NB4 (cell line): ENCODE data around the gene AUTS2.

Source experiments
- DNase-seq: peaks from one replicate; pipeline ENCODE4 v3.0.0; 2010; ENCODE audit warnings: low read depth
- H3K4me3 ChIP-seq: one replicate; pipeline ENCODE4 v1.5.1; 2011; ENCODE audit warnings: mild to moderate bottlenecking, low read depth, low read length, moderate library complexity
- MYC ChIP-seq: IDR thresholded peaks from 2 replicates; pipeline ENCODE4 v1.6.1; 2011; ENCODE audit warnings: low read depth, low read length
- POLR2A ChIP-seq: IDR thresholded peaks from 2 replicates; pipeline ENCODE4 v1.6.1; 2011; ENCODE audit warnings: mild to moderate bottlenecking; ENCODE audit not compliant: insufficient read length; ENCODE audit errors: extremely low read depth
- TF ChIP-seq, protein P1 (sequence below): IDR thresholded peaks from 2 replicates; pipeline ENCODE4 v1.6.1; 2011; ENCODE audit warnings: low read depth, low read length
- TF ChIP-seq, protein P2 (sequence below): IDR thresholded peaks from one replicate; pipeline ENCODE4 v1.5.1; 2012; ENCODE audit warnings: low read depth, low read length

Gene AUTS2

DNA sequence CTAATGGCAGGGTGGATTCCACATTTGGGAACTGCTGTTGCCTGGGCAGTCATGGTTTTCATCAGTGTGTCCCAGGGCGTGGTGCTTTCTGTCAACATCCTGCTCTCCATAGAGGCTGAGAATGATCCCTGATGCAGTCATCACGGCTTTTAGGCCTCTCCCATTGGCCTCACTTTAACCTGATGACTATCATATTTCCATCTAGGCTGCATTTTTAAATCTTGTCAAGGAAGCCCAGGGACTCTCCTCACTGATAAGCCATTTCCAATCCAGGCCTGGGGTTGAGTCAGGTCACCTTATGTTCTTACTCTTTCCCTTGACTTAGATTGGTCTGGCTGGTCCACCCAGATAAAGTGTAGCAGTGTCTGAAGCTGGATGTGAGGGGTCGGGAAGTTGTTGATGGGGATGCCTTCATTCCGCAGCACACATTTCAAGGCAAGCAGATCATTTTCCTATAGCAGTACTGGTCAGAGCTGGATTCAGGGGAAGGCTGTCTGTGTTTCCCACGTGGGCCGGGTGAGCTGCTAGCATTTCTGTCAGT lies 177.0 kb downstream of the AUTS2 start:
- TF ChIP-seq, protein P1, sequence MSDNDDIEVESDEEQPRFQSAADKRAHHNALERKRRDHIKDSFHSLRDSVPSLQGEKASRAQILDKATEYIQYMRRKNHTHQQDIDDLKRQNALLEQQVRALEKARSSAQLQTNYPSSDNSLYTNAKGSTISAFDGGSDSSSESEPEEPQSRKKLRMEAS: no peak
- TF ChIP-seq MYC (no peak), POLR2A (no peak)
- TF ChIP-seq, protein P2, sequence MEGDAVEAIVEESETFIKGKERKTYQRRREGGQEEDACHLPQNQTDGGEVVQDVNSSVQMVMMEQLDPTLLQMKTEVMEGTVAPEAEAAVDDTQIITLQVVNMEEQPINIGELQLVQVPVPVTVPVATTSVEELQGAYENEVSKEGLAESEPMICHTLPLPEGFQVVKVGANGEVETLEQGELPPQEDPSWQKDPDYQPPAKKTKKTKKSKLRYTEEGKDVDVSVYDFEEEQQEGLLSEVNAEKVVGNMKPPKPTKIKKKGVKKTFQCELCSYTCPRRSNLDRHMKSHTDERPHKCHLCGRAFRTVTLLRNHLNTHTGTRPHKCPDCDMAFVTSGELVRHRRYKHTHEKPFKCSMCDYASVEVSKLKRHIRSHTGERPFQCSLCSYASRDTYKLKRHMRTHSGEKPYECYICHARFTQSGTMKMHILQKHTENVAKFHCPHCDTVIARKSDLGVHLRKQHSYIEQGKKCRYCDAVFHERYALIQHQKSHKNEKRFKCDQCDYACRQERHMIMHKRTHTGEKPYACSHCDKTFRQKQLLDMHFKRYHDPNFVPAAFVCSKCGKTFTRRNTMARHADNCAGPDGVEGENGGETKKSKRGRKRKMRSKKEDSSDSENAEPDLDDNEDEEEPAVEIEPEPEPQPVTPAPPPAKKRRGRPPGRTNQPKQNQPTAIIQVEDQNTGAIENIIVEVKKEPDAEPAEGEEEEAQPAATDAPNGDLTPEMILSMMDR: no peak
- no peak for DNase-seq
- H3K4me3 ChIP-seq: no peak overlapping the region

DNA sequence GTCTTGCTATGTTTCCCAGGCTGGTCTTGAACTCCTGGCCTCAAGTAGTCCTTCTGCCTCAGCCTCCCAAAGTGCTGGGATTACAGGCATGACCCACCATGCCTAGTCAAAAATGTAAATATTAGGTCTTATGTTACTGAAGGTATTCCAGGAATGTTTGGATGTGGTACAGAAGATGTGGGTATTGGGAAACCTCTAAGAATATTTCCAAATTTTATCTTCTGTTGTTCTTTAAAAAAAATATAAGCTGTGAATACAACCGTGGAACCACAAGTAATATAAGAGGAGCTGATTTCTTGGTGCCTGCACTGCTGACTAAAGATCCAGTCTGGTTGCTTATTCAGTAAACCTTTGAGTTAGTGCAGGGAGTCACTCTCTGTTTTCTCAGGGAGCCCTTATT lies 178.3 kb downstream of the AUTS2 start:
- no peak for DNase-seq
- no peak overlapping the region for H3K4me3 ChIP-seq
- no peak for TF ChIP-seq POLR2A
- no peak for TF ChIP-seq MYC
- TF ChIP-seq, protein P1: no peak
- TF ChIP-seq, protein P2: no peak

DNA sequence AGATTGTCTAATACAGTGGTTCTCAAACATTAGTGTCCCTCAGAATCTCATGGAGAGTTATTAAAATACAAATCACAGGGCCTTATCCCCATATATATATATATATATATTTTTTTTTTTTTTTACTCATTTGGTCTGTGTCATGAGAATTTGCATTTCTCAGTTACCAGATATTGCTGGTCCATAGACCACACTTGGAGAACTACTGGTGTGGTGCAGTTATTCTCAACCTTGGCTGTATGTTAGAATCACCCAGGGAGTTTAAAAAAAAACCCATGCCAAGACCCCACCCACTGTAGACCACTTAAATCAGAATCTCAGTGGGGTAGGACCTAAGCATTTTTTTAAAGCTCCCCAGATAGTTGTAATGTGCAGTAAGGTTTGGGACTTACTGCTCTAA lies 179.9 kb downstream of the AUTS2 start:
- TF ChIP-seq MYC: no peak
- TF ChIP-seq, protein P1: no peak
- TF ChIP-seq, protein P2: no peak
- TF ChIP-seq POLR2A: no peak
- no peak overlapping the region for H3K4me3 ChIP-seq
- DNase-seq: no peak

DNA sequence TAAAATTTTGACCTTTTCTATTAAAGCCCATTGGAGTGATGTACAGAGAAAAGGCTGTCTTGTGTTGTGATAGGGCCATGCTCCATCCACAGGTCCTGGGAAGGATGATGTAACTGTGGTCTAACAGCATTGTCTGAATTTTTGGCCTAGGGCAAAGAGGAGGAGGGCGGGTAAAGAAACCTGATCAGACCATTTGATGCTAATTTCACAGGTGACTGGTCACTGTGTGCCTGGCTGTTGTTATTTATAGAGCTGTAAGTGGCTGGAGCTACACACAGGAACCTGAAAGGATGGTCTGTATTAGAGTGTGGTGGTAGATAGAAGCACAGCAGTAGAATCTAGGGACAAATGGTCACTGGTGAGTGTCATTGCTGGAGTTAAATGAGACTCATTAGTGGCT lies 182.1 kb downstream of the AUTS2 start:
- no peak overlapping the region for H3K4me3 ChIP-seq
- DNase-seq: no peak

DNA sequence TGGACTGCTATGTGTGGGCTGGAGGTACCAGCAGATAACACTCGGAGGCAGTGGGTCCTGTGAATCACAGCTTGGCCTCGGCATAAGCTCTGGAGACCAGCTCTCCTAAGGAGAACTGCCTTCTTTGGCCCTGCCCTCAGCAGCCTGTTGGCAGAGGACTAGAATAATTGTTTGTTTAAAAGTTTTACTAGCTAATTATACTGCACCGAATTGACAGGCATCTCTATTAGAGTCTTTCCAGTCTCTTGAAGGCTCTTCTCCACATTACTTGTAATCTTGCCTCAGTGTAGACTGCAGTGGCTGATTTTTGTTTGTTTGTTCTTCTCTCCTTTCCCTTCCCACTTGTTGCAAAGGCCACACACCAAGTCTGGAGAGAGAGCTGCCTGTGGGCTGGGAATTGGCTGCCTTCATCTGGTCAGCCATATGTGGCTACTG lies 183.2 kb downstream of the AUTS2 start:
- no peak overlapping the region for H3K4me3 ChIP-seq
- TF ChIP-seq, protein P1: no peak
- TF ChIP-seq MYC (no peak), POLR2A (no peak)
- TF ChIP-seq, protein P2: no peak
- no peak for DNase-seq

More for the DNA sequence above, 182.1 kb downstream of the AUTS2 start:
- TF ChIP-seq, protein P1: no peak
- TF ChIP-seq, protein P2: no peak
